Activated T-cell treated with anti-CD3 and anti-CD28 coated beads for 1 hour (primary cell): ENCODE measurements around the gene PEX5L.
"Not testable (repeated sequence)": the region's sequence is repeated elsewhere in the genome, so short reads cannot be mapped to it uniquely, and the experiment has no call there.

Source experiments
- DNase-seq: peaks from one replicate; pipeline ENCODE4 v3.0.0-alpha.2; 2020; ENCODE audit warnings: low read depth

Gene PEX5L

GRCh38 chr3:179837374-179837773 lies 199.4 kb downstream of the PEX5L start:
- no peak for DNase-seq

DNA sequence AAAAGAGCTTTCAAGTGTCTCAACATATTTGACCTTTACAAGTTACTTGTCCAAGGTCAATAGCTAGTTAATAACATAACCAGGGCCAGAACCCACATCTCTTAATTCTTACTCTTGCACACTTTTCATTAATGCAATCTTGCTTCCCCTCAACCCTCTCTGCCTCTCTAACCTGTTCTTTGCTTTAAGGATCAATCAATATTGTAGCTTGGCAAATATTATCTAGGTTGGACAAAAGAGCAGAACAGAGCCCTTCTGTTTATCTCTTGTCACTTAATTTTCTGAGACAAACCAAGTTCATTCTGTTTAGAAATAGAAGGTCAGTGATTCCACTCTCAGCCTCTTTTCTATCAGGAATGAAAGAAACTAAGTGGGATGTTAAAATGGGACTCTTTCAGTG lies 203.4 kb downstream of the PEX5L start:
- no peak for DNase-seq

- no peak for DNase-seq
Observed at GRCh38 chr3:179832333-179832854, 204.3 kb downstream of the PEX5L start.

DNA sequence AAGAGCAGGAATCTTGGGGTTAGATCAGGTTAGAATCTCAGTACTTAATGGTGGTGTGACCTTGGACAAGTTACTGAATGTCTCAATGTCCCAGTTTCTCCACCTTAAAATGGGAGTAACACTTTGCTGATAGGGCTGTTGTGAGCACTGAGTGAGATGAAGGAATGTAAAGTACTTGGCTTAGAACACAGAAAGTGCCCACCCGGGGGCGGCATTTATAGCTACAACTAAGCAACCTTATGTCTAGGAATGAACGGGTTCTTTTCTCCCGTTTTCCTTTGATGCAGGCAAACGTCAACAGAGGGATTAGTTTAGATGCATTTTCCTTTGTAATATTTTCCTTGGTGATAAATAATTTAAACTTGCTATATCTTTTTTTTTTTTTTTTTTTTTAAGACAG lies 207.3 kb downstream of the PEX5L start:
- DNase-seq = no peak

DNA sequence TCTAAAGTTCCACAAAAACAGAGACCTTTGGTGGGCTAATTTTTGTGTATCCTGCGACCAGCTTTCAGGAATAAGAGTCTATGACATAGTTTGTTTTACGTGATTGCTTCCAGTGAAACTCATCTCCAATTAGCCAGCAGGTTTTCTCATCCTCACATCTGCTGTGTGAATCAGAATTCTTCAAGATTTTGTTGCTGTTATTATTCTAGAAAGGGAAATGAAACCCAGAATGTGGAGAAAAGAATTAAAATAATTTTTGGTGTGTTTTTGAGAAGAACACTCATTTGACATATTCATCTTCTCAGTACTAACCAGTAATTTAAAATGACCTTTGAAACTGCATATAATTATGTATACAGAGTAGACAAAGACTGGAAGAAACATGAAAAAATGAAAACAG lies 208.0 kb downstream of the PEX5L start:
- no peak for DNase-seq

DNA sequence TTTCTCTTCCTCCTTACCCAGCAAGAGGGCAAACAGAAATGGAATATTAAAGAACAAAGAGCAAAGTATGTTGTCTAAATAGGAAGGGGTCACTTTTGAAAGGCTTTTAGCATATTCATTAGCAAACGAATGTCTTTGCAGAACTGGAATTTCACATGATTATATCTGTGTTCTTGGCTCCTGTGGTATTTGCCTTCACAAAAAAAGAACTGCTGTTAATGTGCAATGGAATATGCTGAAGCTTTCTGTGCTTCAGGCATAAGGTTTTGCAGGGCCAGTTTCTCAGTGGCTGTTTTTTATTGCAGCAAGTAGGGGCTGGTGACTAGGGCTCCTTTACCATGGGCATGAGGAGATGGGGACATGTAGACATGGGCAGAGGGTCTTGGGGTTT lies 210.5 kb downstream of the PEX5L start:
- DNase-seq = no peak

DNA sequence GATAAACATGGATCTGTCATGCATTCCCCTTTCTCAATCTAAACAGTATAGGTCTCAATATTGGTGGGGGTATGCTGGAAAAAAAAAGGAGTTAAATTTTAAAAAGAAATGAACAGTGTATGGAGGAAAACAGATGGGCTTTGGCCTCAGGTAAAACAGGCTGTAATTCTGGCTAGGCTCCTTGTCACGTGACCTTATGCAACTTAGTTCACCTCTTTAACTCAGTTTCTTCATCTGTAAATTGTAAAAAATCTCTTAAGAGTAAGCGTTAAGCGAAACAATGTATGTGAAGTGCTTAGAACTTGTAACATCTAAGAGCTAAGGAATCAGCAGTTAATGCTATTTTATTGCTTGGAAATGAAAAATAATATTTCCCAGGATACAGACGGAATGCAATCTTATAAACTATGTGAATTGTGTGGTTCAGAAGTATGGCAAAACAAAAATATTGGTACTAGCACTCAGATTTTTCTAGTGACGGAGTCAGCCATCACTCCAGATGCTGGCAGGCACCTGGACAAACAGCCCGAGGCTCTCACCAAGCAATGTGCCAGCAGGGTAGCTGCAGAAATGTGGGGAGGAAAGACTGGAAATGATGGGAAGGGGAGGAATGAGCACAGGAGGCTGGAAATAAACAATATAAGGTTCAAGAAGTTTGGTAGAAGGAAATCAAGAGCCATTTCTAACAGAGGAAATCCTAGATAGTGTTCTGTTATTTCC lies 211.1 kb downstream of the PEX5L start:
- DNase-seq = no peak

GRCh38 chr3:179822296-179822695 lies 214.4 kb downstream of the PEX5L start:
- no peak for DNase-seq

DNA sequence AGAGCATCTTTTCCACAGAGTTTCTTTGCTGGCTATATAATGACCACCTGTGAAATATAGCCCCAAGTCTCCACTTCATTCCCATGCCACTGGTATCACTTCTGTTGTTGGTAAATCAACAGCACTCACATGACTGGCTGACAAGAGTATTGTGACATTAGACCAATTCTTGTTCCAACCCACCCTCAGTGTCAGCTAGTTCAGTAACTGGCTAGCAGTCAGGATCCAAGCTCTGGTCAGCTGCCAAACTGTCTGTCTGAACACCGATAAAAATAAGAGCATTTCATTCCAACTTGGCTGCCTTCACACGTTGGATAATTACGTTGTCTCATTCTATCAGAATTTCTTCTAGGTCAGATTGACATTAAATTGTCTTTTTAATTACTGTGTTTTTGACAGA lies 217.4 kb downstream of the PEX5L start:
- DNase-seq = no peak

- DNase-seq = no peak
Observed at GRCh38 chr3:179812096-179812382, 224.7 kb downstream of the PEX5L start.

- DNase-seq = no peak
Observed at GRCh38 chr3:179811321-179812095, 225.2 kb downstream of the PEX5L start.

GRCh38 chr3:179809639-179810038 lies 227.1 kb downstream of the PEX5L start:
- DNase-seq = no peak

- no peak for DNase-seq
Observed at GRCh38 chr3:179807588-179807987, 229.1 kb downstream of the PEX5L start.

GRCh38 chr3:179806177-179806576 lies 230.6 kb downstream of the PEX5L start:
- DNase-seq = no peak

GRCh38 chr3:179801856-179802255 lies 234.9 kb downstream of the PEX5L start:
- no peak for DNase-seq

DNA sequence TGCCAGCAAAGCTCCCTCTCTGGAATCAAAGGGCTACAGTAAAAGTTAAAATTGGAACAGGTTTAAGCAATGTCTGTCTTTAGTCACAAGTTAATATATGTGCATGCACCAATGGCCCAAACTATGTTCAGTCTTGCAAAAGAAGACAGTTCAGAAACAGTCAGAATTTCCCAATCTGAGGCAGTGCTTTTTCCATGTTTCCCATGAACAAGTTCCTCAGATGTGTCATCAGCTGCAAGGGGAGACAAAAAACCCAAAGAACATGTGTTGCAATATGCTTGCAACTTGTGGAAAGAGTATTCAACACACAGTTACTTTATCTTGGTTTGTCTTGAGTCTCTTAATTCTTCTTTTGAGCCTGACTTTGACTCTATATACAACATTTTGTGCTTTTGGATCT lies 235.5 kb downstream of the PEX5L start:
- DNase-seq = no peak

GRCh38 chr3:179797192-179797591 lies 239.5 kb downstream of the PEX5L start:
- no peak for DNase-seq

DNA sequence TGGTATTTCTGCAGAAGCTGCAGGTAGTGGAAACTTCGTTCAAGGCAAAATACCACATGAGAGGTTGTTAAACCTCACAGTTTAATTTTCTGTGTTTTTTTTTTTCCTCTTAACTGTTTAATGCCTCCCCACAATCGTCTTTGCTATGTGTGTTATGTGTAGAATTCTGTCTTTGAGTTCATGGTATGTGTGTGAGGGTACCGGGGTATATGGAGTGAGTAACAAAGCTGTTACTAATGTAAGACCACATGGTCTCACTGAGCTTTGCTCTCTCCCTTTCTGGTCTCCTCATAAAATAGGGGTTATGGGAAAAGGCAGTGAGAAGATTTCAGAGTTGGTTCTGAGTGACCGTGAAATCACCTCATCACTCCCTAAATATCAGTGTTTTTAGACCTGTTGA lies 240.3 kb downstream of the PEX5L start:
- no peak for DNase-seq

DNA sequence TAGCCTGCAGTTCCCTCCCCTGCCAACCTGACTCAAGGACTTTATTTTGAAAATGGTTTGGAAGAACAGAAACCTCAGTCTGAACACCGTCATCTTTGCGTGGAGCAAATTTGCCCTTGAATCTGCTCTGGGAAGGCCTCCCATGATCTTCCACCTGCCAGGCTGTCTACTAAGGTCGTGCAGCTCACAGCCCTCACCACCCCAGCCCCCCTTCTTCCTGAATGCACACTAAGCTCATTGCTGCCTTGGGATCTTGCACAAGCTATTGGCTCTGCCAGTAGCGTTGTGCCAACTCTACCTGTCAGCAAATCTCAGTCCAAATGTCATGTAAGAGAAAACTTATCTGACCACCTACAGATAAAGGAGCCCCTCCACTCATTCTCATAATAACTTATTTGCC lies 242.4 kb downstream of the PEX5L start:
- no peak for DNase-seq

DNA sequence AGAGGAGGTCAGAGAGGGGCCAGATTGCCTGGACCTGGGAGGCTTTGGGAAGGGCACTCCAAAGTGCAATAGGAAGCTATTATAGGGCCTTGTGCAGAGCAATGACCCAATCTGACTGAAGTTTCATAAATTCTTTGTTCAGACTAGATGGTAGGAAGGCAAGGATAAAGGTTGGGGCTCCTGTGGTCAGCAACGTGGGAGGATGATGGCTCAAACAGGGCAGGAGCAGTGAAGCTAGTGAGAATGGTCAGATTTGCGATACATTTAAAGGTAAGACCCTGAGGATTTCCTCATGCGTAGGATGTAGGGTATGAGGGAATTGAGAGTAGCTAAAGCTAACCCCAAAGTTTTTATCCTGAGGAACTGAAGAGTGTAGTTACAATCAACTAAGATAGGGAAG lies 244.9 kb downstream of the PEX5L start:
- DNase-seq = no peak

DNA sequence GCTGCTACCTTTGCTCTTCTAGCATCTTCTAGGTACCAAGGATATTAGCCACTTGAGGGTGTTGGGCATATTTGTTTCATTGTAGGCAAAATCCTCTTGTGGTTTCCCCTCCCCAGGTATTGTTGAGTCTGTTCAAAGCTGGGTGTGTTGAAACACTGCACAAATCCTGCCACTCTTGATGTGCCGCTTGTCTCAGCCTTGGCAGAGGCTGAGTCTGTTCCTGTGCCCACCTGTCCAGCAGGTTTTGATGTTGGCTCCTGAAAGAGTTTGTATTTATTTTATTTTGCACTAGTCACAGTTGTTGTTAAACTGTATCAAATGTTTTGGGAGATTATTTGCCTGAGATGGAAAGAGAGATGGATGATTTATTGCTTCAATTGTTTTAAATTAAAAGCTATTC lies 247.7 kb downstream of the PEX5L start:
- no peak for DNase-seq

DNA sequence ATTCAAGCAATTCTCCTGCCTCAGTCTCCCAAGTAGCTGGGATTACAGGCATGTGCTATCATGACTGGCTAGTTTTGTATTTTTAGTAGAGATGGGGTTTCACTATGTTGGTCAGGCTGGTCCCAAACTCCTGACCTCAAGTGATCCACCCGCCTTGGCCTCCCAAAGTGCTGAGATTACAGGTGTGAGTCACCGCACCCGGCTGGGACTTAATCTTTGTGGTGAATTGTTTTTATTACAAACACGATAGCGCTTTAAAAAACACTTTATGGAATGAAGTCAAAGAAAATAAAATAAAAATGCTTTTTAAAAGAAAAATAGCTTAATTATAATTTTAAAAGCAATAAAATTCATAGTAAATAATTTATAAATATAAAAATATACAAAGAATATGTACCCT lies 253.9 kb downstream of the PEX5L start:
- not testable (repeated sequence) for DNase-seq

GRCh38 chr3:179775416-179776122 lies 261.2 kb downstream of the PEX5L start:
- no peak for DNase-seq
